ENCODE results near the gene ADARB1.

DNA sequence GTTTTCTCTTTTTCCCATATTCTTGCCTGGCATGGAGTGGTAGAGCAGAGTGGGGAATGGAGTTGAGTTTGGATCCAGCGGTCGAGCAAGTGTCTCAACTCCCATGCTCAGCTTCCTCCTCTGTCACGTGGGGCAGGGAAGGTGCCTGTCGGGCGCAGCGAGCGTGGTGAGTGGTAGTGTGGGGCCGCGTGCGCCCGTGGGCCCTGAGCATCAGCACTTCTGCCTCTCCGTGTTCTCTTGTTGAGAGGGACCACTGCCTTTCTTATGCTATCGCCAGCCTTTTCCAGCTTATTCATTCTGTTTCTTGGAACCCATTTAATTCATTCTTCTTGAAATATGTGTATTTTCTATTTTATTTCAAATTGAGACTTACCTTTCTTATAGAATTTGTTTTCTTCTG lies 65.1 kb downstream of the ADARB1 start:
- TF ChIP-seq, protein P1, sequence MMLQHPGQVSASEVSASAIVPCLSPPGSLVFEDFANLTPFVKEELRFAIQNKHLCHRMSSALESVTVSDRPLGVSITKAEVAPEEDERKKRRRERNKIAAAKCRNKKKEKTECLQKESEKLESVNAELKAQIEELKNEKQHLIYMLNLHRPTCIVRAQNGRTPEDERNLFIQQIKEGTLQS (CRISPR knock-in tag; conservative IDR thresholded peaks at IDR 0.05): no peak
- TF ChIP-seq, protein P2, sequence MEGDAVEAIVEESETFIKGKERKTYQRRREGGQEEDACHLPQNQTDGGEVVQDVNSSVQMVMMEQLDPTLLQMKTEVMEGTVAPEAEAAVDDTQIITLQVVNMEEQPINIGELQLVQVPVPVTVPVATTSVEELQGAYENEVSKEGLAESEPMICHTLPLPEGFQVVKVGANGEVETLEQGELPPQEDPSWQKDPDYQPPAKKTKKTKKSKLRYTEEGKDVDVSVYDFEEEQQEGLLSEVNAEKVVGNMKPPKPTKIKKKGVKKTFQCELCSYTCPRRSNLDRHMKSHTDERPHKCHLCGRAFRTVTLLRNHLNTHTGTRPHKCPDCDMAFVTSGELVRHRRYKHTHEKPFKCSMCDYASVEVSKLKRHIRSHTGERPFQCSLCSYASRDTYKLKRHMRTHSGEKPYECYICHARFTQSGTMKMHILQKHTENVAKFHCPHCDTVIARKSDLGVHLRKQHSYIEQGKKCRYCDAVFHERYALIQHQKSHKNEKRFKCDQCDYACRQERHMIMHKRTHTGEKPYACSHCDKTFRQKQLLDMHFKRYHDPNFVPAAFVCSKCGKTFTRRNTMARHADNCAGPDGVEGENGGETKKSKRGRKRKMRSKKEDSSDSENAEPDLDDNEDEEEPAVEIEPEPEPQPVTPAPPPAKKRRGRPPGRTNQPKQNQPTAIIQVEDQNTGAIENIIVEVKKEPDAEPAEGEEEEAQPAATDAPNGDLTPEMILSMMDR (IDR thresholded peaks at IDR 0.05): no peak

All from WTC11 (cell line).